T-helper 22 cell (primary cell): Measurements from ENCODE around the gene TJP1.

Experiments used
- DNase-seq: peaks from one replicate; pipeline ENCODE4 v3.0.0-alpha.2; 2020; ENCODE audit warnings: low read depth

Gene TJP1

GRCh38 chr15:29822100-29822683 lies at the start of gene TJP1:
TJP1 (minus strand) TSS chr15:29822468; CDS start chr15:29822028, 440 bp downstream.
- no peak for DNase-seq

- no peak for DNase-seq
Observed at GRCh38 chr15:29871401-29871800, 49.1 kb upstream of the TJP1 start.

- no peak for DNase-seq
Observed at GRCh38 chr15:29870495-29871151, 48.4 kb upstream of the TJP1 start.

- DNase-seq, result no peak
Observed at GRCh38 chr15:29867241-29868000, 45.2 kb upstream of the TJP1 start.

GRCh38 chr15:29866337-29866736 lies 44.1 kb upstream of the TJP1 start:
- no peak for DNase-seq

GRCh38 chr15:29864501-29864900 lies 42.2 kb upstream of the TJP1 start:
- no peak for DNase-seq

- DNase-seq, result no peak
Observed at GRCh38 chr15:29863438-29863837, 41.2 kb upstream of the TJP1 start.

- no peak for DNase-seq
Observed at GRCh38 chr15:29862271-29862670, 40.0 kb upstream of the TJP1 start.

- no peak for DNase-seq
Observed at GRCh38 chr15:29860872-29861271, 38.6 kb upstream of the TJP1 start.

- no peak for DNase-seq
Observed at GRCh38 chr15:29859973-29860715, 37.9 kb upstream of the TJP1 start.

GRCh38 chr15:29859293-29859692 lies 37.0 kb upstream of the TJP1 start:
- DNase-seq, result no peak

GRCh38 chr15:29857221-29857789 lies 35.0 kb upstream of the TJP1 start:
- no peak for DNase-seq

GRCh38 chr15:29854413-29854812 lies 32.1 kb upstream of the TJP1 start:
- DNase-seq, result no peak

GRCh38 chr15:29853211-29853987 lies 31.1 kb upstream of the TJP1 start:
- DNase-seq, result no peak

- DNase-seq, result no peak
Observed at GRCh38 chr15:29852201-29852600, 29.9 kb upstream of the TJP1 start.

- no peak for DNase-seq
Observed at GRCh38 chr15:29849716-29850115, 27.4 kb upstream of the TJP1 start.

- DNase-seq, result no peak
Observed at GRCh38 chr15:29849218-29849617, 26.9 kb upstream of the TJP1 start.

GRCh38 chr15:29844290-29844903 lies 22.1 kb upstream of the TJP1 start:
- no peak for DNase-seq

- DNase-seq, result no peak
Observed at GRCh38 chr15:29842290-29842689, 20.0 kb upstream of the TJP1 start.

- DNase-seq, result no peak
Observed at GRCh38 chr15:29840926-29841325, 18.7 kb upstream of the TJP1 start.

GRCh38 chr15:29840054-29840453 lies 17.8 kb upstream of the TJP1 start:
- DNase-seq, result no peak
